GM18517 (cell line): ENCODE data around the gene RBM4.
"Not testable (repeated sequence)": the region's sequence is repeated elsewhere in the genome, so short reads cannot be mapped to it uniquely, and the experiment has no call there.

Experiments
- ATAC-seq: cut with Tn5 transposase; IDR thresholded peaks from one replicate; pipeline ENCODE4 v1.9.1; 2021; ENCODE audit warnings: mild to moderate bottlenecking, moderate library complexity; ENCODE audit not compliant: unreplicated experiment

Gene RBM4, protein sequence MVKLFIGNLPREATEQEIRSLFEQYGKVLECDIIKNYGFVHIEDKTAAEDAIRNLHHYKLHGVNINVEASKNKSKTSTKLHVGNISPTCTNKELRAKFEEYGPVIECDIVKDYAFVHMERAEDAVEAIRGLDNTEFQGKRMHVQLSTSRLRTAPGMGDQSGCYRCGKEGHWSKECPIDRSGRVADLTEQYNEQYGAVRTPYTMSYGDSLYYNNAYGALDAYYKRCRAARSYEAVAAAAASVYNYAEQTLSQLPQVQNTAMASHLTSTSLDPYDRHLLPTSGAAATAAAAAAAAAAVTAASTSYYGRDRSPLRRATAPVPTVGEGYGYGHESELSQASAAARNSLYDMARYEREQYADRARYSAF

GRCh38 chr11:66638177-66639065 lies at the start of gene RBM4:
Gene RBM4, plus strand, starts transcription at chr11:66638703. Its CDS starts 1,009 bp downstream, at chr11:66639712.
- ATAC-seq: peak; percentile 90

DNA sequence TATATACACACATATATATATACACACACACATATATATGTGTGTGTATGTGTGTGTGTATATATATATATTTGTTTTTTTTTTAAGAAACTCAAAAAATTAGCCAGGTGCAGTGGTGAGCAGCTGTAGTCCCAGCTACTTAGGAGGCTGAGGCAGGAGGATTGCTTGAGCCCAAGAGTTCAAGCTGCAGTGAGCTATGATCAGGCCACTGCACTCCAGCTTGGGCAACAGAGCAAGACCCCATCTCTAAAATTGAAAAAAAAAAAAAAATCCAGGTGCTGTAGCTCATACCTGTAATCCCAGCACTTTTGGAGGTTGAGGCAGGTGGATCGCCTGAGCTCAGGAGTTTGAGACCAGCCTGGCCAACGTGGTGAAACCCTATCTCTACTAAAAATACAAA lies 49.2 kb upstream of the RBM4 start:
- ATAC-seq: not testable (repeated sequence)

DNA sequence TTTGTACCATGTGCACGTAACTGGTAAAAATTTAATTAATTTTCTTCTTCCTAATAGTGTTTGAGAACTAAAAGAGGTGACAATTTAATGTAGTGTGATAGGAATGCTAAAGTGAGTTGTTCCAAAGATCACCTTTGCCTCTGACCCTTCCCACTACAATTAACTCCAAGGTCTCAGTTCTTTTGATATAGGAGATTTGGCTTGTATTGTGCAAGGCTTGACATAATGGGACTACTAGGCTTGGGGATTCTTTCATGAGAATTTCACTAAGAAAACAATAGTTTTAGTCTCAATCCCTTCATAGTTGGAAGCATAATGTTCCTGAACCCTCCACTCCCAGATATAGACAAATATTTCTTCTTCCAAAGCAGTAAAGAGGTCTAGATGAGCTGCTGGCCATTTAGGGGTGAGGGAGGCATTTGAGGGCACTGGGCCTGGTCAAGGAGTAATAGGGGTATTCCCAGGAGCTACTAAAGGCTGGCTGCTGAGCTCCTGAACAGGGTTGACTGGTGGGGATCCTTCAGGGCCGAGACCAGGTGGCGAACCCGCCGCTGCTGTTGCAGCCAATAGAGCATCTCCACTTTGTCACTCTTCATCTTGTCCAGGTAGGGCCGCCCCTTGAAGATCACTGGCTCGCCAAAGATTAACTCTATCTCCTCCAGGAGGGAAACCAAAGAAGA lies 48.4 kb upstream of the RBM4 start:
- ATAC-seq: no peak

- ATAC-seq: no peak
Observed at GRCh38 chr11:66591175-66591574, 47.3 kb upstream of the RBM4 start.

DNA sequence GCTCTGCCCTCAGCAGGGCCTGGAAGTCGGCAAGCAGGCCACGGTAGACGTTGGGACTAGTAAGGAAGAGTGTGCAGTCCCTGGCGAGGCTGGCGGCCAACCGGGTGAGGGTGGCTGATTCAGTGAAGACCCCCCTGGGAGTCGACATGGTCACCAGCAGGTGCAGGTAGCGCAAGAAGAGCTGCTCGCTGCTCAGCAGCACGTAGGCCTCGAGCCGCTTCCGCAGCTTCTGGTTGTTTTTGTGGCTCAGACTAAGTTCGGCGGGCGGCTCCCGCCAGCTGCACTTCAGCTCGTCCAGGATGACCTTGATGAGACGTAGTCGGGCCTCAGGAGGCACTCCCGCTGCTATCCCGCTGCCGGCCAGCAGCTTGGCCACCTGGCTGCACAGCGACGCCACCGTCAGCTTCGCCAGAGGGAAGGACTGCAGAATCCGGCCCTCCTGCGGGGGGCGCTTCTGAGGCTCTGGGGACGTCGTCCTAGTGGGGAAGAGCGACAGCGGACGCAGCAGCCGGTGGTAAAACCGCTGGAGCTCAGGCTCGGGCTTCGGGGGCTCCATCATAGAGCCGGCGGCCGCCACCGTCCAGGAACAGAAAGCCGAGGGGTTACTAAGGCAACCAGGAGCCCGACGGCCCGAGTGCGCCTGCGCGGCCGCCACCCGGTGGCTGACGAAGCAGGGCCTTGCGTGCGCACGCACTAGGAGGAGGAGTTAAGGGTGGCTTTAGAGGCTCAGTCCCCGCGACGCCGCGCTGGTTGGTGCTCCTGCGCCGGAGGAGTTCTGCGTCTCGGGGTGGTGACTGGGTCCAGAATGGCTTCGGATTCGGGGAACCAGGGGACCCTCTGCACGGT lies 45.8 kb upstream of the RBM4 start, which contains the start of the genes CCDC87 and CCS:
Gene CCDC87, minus strand, starts transcription at position 607 of the 846 bp plus-strand sequence. Its CDS starts 48 bp downstream, at position 559.
Gene CCS, plus strand, starts transcription at position 729 of the 846 bp plus-strand sequence. Its CDS starts 77 bp downstream, at position 806.
- peak; percentile 76 for ATAC-seq

DNA sequence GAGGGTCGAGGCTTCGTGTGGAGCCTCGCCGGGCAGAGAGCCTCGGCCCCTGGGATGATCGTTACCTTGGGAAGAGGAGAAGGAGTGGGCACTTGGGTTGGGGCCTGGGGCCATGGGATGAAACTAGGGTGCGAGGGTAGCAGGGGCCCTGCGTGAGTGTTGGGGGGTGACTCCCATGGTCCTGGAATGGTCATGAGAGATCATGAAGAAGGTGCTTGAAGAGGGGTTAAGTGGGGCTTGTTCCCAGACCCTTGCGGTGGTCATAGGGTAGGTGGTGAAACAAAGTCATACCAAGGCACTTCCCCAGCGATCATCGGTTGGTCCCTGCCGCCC lies 45.2 kb upstream of the RBM4 start:
- no peak for ATAC-seq

GRCh38 chr11:66593650-66594049 lies 44.9 kb upstream of the RBM4 start:
- no peak for ATAC-seq

GRCh38 chr11:66595245-66595904 lies 43.1 kb upstream of the RBM4 start:
- ATAC-seq: no peak

- no peak for ATAC-seq
Observed at GRCh38 chr11:66598993-66599392, 39.5 kb upstream of the RBM4 start.

DNA sequence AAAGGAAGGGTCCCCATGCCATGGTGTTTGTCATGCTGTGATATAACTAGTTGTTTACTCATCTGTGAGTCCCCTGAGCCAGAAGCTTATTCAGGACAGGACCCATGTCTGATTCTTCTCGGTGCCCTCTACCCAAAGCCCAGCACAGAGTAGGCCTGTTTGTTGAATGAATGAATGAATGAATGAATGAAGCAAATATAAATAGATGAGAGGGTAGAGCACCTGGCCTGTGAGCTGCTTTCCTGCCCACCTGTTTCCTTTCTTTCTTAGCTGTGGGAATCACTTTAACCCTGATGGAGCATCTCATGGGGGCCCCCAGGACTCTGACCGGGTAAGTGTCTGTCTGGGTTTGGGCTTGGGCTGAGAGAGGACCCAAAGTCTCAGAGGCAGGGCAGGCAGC lies 38.3 kb upstream of the RBM4 start:
- no peak for ATAC-seq

GRCh38 chr11:66600631-66601233 lies 37.8 kb upstream of the RBM4 start:
- no peak for ATAC-seq

GRCh38 chr11:66603072-66603471 lies 35.4 kb upstream of the RBM4 start:
- no peak for ATAC-seq

DNA sequence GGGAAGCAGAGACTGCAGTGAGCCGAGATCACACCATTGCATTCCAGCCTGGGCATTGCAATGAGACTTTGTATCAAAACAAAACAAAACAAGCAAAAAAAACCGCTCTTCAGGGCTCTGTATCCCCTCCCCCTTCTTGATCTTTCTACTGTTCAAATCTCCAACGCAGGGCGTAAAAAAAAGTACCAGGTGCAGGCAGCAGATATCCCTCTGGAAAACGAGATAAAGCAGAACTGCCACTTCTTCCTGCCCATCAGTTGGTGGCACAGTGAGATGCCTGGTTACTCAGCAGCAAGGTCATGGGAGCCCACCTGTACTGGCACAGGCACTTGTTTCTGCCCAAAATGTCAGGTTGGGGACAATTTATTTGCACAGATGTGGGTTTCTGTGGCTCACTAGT lies 34.3 kb upstream of the RBM4 start:
- no peak for ATAC-seq

DNA sequence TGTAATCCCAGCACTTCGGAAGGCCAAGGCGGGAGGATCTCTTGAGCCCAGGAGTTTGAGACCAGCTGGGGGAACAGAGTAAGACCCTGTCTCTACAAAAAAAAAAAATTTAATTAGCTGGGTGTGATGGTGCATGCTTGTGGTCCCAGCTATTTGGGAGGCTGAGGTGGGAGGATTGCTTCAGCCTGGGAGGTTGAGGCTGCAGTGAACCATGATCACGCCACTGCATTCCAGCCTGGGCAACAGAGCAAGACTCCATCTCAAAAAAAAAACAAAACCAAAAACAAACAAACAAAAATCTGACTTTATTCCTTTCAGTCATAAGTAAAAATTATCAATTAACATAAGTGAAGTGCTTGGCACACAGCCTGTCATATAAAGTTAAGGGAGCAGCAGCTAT lies 31.9 kb upstream of the RBM4 start:
- ATAC-seq: not testable (repeated sequence)

DNA sequence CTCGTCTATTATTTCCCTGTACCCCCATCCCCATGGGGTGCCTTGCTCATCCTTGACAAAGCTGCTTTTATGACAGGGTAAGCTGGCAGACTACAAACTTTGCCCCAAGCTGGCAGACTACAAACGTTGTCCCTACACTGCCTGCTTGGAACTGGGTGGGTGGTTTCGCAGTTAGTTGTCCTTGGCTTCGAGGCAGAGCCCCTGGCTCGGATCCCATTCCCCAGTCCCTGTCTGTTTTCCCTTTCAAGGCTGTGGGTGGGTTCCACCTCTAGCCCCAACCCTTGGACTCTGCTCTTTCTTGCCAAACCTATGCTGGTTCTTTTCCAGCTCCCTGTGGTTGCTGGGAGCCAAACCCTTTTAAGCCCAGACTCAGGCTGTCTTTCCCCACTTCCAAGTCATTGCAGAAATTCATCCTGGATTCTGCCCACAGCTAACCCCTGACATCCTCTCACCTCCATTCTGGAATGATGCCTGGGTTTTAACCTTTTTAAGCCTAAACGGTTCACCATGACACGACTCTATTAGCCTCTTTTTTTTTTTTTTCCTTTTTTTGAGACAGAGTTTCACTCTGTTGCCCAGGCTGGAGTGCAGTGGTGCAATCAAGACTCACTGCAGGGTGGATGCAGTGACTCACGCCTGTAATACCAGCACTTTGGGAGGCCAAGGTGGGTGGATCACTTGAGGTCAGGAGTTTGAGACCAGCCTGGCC lies 31.2 kb upstream of the RBM4 start:
- ATAC-seq: no peak

GRCh38 chr11:66609721-66610617 lies 28.5 kb upstream of the RBM4 start:
- ATAC-seq: no peak

- ATAC-seq: no peak
Observed at GRCh38 chr11:66612458-66612857, 26.0 kb upstream of the RBM4 start.

GRCh38 chr11:66614073-66614472 lies 24.4 kb upstream of the RBM4 start:
- ATAC-seq: no peak
